HL-60 (cell line): ENCODE data around the gene NUDT3.

Source experiments
- DNase-seq, 2 experiments: peaks; one replicate each; pipeline ENCODE4 v3.0.0-alpha.2; 2010 to 2020; ENCODE audit warnings: low read depth in 1 of 2, low spot score in 1 of 2
- H3K27ac ChIP-seq: fragments of 250-450 bp; sonication (Bioruptor Pico); replicated peaks from 2 replicates; pipeline ENCODE4 v1.5.1; 2020; ENCODE audit warnings: mild to moderate bottlenecking, moderate library complexity
- H3K27me3 ChIP-seq: fragments of 250-450 bp; sonication (Bioruptor Pico); 2 replicates; pipeline ENCODE4 v1.5.1; 2021; ENCODE audit warnings: mild to moderate bottlenecking, moderate library complexity; ENCODE audit not compliant: insufficient read depth, poor library complexity, severe bottlenecking
- H3K4me3 ChIP-seq: replicated peaks from 2 replicates; pipeline ENCODE4 v1.5.1; 2011; ENCODE audit warnings: mild to moderate bottlenecking, control low read depth, low read length; ENCODE audit not compliant: insufficient read depth
- GABPA ChIP-seq: IDR thresholded peaks from 2 replicates; pipeline ENCODE4 v1.6.1; 2012; ENCODE audit warnings: low read depth
- POLR2AphosphoS5 ChIP-seq: IDR thresholded peaks from 2 replicates; pipeline ENCODE4 v1.6.1; 2012; ENCODE audit warnings: low read depth
- SPI1 ChIP-seq: IDR thresholded peaks from 2 replicates; pipeline ENCODE4 v1.6.1; 2012; ENCODE audit warnings: low read depth, mild to moderate bottlenecking, borderline replicate concordance
- TF ChIP-seq, protein P1 (sequence below): IDR thresholded peaks from one replicate; pipeline ENCODE4 v1.5.1; 2011; ENCODE audit warnings: low read length, control low read depth, inconsistent platforms; ENCODE audit not compliant: insufficient read depth
- TF ChIP-seq, protein P2 (sequence below): IDR thresholded peaks from 2 replicates; pipeline ENCODE4 v1.6.1; 2012; ENCODE audit warnings: low read depth; ENCODE audit not compliant: insufficient replicate concordance

NUDT3 gene

DNA sequence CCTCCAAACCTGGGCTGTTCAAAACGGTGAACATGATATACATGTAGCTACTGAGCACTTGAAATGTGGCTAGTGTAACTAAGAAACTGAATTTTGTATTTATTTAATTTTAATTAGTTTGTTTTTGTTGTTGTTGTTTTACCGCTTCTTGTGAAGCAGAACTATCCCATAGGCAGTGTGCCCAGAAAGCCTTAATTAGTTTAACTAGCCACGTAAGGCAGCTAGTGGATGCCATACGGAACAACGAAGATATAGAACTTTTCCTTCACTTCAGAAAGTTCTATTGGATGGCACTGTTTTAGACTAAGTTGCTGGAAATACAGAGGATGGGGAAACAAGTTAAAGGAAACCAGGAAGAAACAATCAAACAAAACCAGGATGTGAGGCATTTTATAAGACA, 70.6 kb downstream of the NUDT3 start:
- no peak overlapping the region for H3K27ac ChIP-seq
- TF ChIP-seq, protein P1, sequence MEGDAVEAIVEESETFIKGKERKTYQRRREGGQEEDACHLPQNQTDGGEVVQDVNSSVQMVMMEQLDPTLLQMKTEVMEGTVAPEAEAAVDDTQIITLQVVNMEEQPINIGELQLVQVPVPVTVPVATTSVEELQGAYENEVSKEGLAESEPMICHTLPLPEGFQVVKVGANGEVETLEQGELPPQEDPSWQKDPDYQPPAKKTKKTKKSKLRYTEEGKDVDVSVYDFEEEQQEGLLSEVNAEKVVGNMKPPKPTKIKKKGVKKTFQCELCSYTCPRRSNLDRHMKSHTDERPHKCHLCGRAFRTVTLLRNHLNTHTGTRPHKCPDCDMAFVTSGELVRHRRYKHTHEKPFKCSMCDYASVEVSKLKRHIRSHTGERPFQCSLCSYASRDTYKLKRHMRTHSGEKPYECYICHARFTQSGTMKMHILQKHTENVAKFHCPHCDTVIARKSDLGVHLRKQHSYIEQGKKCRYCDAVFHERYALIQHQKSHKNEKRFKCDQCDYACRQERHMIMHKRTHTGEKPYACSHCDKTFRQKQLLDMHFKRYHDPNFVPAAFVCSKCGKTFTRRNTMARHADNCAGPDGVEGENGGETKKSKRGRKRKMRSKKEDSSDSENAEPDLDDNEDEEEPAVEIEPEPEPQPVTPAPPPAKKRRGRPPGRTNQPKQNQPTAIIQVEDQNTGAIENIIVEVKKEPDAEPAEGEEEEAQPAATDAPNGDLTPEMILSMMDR: no peak
- no peak overlapping the region for H3K4me3 ChIP-seq
- no peaks in the 10 kb centered on the region for H3K27me3 ChIP-seq
- no peak for DNase-seq

DNA sequence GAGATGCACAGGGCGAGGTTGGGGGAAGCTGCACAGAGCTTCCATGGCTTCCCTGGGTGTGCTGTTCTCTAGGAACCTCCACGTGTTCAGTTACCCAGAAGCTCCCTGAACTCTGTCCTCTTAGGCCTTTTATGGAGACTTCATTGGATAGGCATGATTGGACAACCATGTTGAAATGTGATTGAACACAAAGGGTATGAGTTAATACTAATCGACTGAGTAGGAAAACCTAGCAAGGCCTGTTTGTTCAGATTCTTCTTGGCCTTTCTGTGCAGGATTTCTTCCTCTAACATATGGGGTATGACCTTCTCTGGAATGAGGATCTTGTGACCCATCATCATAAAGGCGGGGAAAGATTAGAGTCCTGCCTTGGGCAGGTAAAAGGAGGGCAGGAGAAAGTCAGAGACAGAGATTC, 73.0 kb downstream of the NUDT3 start:
- TF ChIP-seq, protein P1: no peak
- TF ChIP-seq, protein P2, sequence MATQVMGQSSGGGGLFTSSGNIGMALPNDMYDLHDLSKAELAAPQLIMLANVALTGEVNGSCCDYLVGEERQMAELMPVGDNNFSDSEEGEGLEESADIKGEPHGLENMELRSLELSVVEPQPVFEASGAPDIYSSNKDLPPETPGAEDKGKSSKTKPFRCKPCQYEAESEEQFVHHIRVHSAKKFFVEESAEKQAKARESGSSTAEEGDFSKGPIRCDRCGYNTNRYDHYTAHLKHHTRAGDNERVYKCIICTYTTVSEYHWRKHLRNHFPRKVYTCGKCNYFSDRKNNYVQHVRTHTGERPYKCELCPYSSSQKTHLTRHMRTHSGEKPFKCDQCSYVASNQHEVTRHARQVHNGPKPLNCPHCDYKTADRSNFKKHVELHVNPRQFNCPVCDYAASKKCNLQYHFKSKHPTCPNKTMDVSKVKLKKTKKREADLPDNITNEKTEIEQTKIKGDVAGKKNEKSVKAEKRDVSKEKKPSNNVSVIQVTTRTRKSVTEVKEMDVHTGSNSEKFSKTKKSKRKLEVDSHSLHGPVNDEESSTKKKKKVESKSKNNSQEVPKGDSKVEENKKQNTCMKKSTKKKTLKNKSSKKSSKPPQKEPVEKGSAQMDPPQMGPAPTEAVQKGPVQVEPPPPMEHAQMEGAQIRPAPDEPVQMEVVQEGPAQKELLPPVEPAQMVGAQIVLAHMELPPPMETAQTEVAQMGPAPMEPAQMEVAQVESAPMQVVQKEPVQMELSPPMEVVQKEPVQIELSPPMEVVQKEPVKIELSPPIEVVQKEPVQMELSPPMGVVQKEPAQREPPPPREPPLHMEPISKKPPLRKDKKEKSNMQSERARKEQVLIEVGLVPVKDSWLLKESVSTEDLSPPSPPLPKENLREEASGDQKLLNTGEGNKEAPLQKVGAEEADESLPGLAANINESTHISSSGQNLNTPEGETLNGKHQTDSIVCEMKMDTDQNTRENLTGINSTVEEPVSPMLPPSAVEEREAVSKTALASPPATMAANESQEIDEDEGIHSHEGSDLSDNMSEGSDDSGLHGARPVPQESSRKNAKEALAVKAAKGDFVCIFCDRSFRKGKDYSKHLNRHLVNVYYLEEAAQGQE: no peak
- no peak for TF ChIP-seq POLR2AphosphoS5
- TF ChIP-seq GABPA: no peak
- TF ChIP-seq SPI1: no peak
- Histone ChIP-seq H3K4me3 (no peak overlapping the region), H3K27me3 (no peaks in the 10 kb centered on the region), H3K27ac (no peak overlapping the region)
- no peak for DNase-seq

DNA sequence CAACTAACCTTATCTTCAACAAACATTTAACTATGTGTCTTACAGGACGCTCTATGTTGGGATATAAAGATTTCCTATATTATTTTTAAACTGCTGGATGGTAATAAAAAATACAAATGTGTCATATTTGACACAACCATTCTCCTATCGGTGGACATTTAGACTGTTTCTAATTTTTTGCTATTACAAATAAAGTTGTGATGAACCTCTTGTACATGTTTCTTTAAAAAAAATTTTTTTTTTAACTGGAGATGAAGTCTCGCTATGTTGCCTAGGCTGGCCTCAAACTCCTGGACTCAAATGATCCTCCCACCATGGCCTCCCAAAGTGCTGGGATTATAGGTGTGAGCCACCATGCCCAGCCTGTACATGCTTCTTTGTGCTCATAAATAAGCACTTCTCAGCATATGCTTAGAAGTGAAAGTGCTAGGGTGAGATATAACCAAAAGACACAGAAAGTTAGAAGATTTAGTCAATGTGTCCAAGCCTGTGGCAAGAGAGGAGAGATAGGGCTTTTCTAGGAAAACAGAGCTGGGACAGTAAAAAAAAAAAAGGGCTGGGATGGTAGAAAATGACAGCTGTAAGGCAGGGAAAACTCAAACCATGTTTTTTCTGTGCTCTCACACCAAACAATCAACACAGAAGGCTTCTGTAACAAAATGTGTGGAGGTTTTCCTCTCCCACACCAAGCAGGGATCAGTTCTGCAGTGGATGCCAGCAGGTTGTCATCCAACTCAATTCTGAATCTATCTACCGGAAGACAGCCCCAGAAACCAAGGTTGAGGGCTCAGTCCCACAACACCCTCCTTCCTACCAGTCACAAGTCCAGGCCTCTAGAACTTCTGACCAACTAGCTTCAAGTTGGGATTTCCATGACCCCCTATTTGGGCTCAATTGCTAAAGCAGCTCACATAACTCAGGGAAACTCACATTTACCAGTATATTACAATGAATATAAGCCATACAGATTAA, 73.7 kb downstream of the NUDT3 start:
- no peak for DNase-seq
- Histone ChIP-seq H3K27me3 (no peaks in the 10 kb centered on the region), H3K27ac (no peak overlapping the region), H3K4me3 (no peak overlapping the region)
- no peak for TF ChIP-seq POLR2AphosphoS5
- no peak for TF ChIP-seq SPI1
- TF ChIP-seq GABPA: no peak
- TF ChIP-seq, protein P2: no peak
- TF ChIP-seq, protein P1: no peak
